Measurements from ENCODE around the gene EZH1. TPM values are rescaled to one million over a fixed set of nuclear protein-coding genes. Genes with fewer than 3 reads are reported as not detected.
A peak's percentile ranks its signal among the peaks of the same experiment; 100 is the strongest.

EZH1 gene
- total and polyA plus RNA-seq, 2 of the 4 experiments (the other 2 are of a cell fraction): 17.6 to 27.3 TPM

DNA sequence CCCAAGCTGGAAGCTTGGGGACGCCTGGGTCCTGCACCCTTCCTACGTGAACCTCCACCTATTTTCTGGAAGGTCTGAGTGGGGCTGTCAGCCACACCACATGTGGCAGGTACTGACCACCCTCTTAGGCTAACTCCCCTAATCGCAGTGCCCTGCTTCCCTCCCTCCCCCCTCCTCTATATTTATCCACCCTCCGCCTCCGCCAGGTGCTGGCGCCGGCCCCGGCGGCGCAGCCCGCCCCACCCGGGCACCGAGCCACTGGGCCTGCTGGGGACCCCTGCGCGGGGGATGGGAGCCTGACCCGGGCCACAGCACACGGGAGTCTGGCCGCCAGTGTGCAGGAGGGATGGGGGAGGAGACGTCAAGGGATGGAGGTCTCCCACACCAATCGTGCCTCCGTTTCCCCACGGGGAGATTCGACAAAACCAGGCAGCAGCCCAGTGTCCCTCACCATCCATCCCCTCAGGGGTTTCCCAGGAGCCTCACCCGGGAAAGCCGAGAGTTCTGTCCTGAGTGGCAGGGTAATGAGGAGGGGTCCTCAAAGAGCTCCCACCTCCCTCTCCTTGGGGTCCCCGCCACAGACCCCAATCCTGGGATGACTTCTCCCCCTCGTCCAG, 69.4 kb downstream of the EZH1 start:
- Histone ChIP-seq H3K36me3 (ENCODE audit: control insufficient read depth, insufficient read depth, low read length) (peaks cover 29% of the 10 kb centered on the region), H2AFZ (replicated peaks; ENCODE audit: low read length, poor library complexity) (peak overlapping the region; percentile 92), H3K4me3 (ENCODE audit: insufficient read depth, low read depth, low read length) (peak overlapping the region; percentile 82), H3K27me3 (ENCODE audit: control insufficient read depth, insufficient read depth, low read length) (no peaks in the 10 kb centered on the region), H4K91ac (ENCODE audit: insufficient read depth, low read depth, low read length) (no peak overlapping the region), H2BK15ac (ENCODE audit: low read depth, low read length) (no peak overlapping the region), H3K9ac (ENCODE audit: low read depth, low read length) (peak overlapping the region; percentile 81), H3K56ac (ENCODE audit: extremely low read depth, insufficient read depth, low read length) (peak overlapping the region; percentile 46; the same call in 1 of the 2 replicates), H3K79me1 (ENCODE audit: low read depth in 1 of 2, low read length in 2 of 2) (peaks cover 12 to 74% of the 10 kb centered on the region in 2 experiments; a peak in 3 of 4 replicates), H2BK5ac (ENCODE audit: low read depth, low read length, poor library complexity, severe bottlenecking) (peak overlapping the region; percentile 83), H2BK20ac (ENCODE audit: low read depth, low read length) (no peak overlapping the region), H2BK120ac (ENCODE audit: low read depth, low read length) (no peak overlapping the region; the same call in 1 of the 2 replicates), H3K9me3 (ENCODE audit: control insufficient read depth, insufficient read depth, low read length) (no peaks in the 10 kb centered on the region), H3K4me1 (ENCODE audit: control insufficient read depth, insufficient read depth, low read length) (peaks cover 32% of the 10 kb centered on the region), H4K20me1 (ENCODE audit: insufficient read depth, low read length) (peaks cover 34% of the 10 kb centered on the region), H3K27ac (ENCODE audit: insufficient read depth, low read length) (peak overlapping the region; percentile 90), H4K5ac (ENCODE audit: low read depth, low read length) (no peak overlapping the region), H3K9me1 (ENCODE audit: insufficient read depth, low read length) (peaks cover 10% of the 10 kb centered on the region), H3K23ac (ENCODE audit: low read depth, low read length) (peak overlapping the region; percentile 94), H2AK9ac (replicated peaks; ENCODE audit: low read depth, low read length, poor library complexity) (peak overlapping the region; percentile 71), H4K8ac (ENCODE audit: low read depth in 2 of 2, low read length in 2 of 2) (peak overlapping the region in 1 of 2 experiments; percentile 22; a peak in 1 of 4 replicates), H3K18ac (ENCODE audit: low read depth, low read length) (no peak overlapping the region), H3K4ac (ENCODE audit: low read depth, low read length) (peak overlapping the region; percentile 78), H3K4me2 (ENCODE audit: low read depth, low read length) (peak overlapping the region; percentile 79), H3K14ac (replicated peaks; ENCODE audit: low read depth, low read length) (peak overlapping the region; percentile 83), H2AK5ac (ENCODE audit: low read depth, low read length) (peak overlapping the region; percentile 83)
- no TSS peak for BruUV-seq (replicated peaks)
- ChIA-PET CTCF (interaction anchor here (0.6 kb wide), 2 partner anchors 26 to 819 kb away, joined by 3 read pairs; no protein-coding TSS in a partner anchor), POLR2A (ENCODE audit: unreplicated experiment) (interaction anchor here (0.5 kb wide), 1 partner anchor 165 kb away, joined by 6 read pairs; no protein-coding TSS in a partner anchor)
- no peak for ATAC-seq (ENCODE audit: low read depth)
- DNase-seq: no peak
- TF ChIP-seq FOS (IDR thresholded peaks at IDR 0.05; ENCODE audit: low read depth, low read length): no peak
- no peak for TF ChIP-seq RAD21 (IDR thresholded peaks at IDR 0.05; ENCODE audit: low read length)
- no peak for TF ChIP-seq MAFK (IDR thresholded peaks at IDR 0.05; ENCODE audit: low read depth, low read length)
- TF ChIP-seq POLR2A (IDR thresholded peaks at IDR 0.05; ENCODE audit: low read depth, low read length): no peak
- no peak for TF ChIP-seq NFE2L2 (IDR thresholded peaks at IDR 0.05; ENCODE audit: low read depth, low read length)
- no peak for TF ChIP-seq RFX5 (IDR thresholded peaks at IDR 0.05; ENCODE audit: low read depth, low read length)
- TF ChIP-seq MXI1 (IDR thresholded peaks at IDR 0.05; ENCODE audit: borderline replicate concordance, low read depth, low read length): no peak
- TF ChIP-seq CHD1 (IDR thresholded peaks at IDR 0.05; ENCODE audit: low read depth, low read length): no peak
- TF ChIP-seq CEBPB (IDR thresholded peaks at IDR 0.05; ENCODE audit: low read depth, low read length): no peak
- TF ChIP-seq, protein P1, sequence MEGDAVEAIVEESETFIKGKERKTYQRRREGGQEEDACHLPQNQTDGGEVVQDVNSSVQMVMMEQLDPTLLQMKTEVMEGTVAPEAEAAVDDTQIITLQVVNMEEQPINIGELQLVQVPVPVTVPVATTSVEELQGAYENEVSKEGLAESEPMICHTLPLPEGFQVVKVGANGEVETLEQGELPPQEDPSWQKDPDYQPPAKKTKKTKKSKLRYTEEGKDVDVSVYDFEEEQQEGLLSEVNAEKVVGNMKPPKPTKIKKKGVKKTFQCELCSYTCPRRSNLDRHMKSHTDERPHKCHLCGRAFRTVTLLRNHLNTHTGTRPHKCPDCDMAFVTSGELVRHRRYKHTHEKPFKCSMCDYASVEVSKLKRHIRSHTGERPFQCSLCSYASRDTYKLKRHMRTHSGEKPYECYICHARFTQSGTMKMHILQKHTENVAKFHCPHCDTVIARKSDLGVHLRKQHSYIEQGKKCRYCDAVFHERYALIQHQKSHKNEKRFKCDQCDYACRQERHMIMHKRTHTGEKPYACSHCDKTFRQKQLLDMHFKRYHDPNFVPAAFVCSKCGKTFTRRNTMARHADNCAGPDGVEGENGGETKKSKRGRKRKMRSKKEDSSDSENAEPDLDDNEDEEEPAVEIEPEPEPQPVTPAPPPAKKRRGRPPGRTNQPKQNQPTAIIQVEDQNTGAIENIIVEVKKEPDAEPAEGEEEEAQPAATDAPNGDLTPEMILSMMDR (conservative IDR thresholded peaks at IDR 0.05; ENCODE audit: low read depth, low read length): no peak
- no peak for TF ChIP-seq SMC3 (IDR thresholded peaks at IDR 0.05; ENCODE audit: low read depth, low read length)
- TF ChIP-seq, protein P2, sequence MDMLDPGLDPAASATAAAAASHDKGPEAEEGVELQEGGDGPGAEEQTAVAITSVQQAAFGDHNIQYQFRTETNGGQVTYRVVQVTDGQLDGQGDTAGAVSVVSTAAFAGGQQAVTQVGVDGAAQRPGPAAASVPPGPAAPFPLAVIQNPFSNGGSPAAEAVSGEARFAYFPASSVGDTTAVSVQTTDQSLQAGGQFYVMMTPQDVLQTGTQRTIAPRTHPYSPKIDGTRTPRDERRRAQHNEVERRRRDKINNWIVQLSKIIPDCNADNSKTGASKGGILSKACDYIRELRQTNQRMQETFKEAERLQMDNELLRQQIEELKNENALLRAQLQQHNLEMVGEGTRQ (IDR thresholded peaks at IDR 0.05; ENCODE audit: low read depth, low read length): no peak
- TF ChIP-seq MAZ (IDR thresholded peaks at IDR 0.05; ENCODE audit: borderline replicate concordance, low read depth, low read length): no peak
- no peak for TF ChIP-seq RCOR1 (IDR thresholded peaks at IDR 0.05; ENCODE audit: insufficient replicate concordance, low read length)
- 0% methylated on average over 1 of the region's 27 CpGs; no CpG with 5 or more reads in 1 of the 2 experiments for WGBS, 2 experiments (ENCODE audit: extremely low coverage in 2 of 2, insufficient read length in 1 of 2)
- dilution Hi-C loops (cut with HindIII; ENCODE audit: low sequenced_read_pairs, unreplicated experiment) (no loop called here), in situ Hi-C loops (cut with MboI; ENCODE audit: low sequenced_read_pairs) (loop anchor here (25.0 kb wide), 1 partner anchor 637 kb away; no protein-coding TSS in a partner anchor), intact Hi-C loops (cut with micrococcal nuclease) (no loop called here)

All from IMR-90 (cell line).